ENCODE data around the gene CLIP2. TPM values are rescaled to one million over a fixed set of nuclear protein-coding genes. Genes with fewer than 3 reads are reported as not detected.
"Not testable (repeated sequence)": the region's sequence is repeated elsewhere in the genome, so short reads cannot be mapped to it uniquely, and the experiment has no call there.

CLIP2 gene
- total RNA-seq, 1 donor from 2014 or later, result 24.3 TPM

DNA sequence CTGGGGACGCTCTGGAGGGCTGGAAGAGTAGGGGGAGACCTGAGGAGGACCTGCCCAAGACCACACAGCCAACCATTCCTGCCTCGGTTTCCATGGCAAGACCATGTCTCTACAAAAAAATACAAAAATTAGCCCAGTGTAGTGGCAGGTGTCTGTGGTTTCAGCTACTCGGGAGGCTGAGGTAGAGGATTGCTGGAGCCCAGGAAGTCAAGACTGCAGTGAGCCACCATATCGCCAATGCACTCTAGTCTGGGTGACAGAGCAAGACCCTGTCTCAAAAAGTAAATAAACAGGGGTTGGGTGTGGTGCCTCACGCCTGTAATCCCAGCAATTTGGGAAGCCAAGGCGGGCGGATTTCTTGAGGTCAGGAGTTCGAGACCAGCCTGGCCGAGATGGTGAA, 48.7 kb downstream of the CLIP2 start:
- Histone ChIP-seq H3K27me3 (no peaks in the 10 kb centered on the region), H3K9me3 (no peaks in the 10 kb centered on the region), H3K36me3 (no peaks in the 10 kb centered on the region), H3K27ac (no peak overlapping the region), H3K4me1 (no peaks in the 10 kb centered on the region), H3K4me3 (no peak overlapping the region)
- DNase-seq (no peak), ATAC-seq (no peak)
- TF ChIP-seq, protein P1, sequence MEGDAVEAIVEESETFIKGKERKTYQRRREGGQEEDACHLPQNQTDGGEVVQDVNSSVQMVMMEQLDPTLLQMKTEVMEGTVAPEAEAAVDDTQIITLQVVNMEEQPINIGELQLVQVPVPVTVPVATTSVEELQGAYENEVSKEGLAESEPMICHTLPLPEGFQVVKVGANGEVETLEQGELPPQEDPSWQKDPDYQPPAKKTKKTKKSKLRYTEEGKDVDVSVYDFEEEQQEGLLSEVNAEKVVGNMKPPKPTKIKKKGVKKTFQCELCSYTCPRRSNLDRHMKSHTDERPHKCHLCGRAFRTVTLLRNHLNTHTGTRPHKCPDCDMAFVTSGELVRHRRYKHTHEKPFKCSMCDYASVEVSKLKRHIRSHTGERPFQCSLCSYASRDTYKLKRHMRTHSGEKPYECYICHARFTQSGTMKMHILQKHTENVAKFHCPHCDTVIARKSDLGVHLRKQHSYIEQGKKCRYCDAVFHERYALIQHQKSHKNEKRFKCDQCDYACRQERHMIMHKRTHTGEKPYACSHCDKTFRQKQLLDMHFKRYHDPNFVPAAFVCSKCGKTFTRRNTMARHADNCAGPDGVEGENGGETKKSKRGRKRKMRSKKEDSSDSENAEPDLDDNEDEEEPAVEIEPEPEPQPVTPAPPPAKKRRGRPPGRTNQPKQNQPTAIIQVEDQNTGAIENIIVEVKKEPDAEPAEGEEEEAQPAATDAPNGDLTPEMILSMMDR (IDR thresholded peaks at IDR 0.05), result no peak
- intact Hi-C loops (cut with DNase I), result no loop called here

DNA sequence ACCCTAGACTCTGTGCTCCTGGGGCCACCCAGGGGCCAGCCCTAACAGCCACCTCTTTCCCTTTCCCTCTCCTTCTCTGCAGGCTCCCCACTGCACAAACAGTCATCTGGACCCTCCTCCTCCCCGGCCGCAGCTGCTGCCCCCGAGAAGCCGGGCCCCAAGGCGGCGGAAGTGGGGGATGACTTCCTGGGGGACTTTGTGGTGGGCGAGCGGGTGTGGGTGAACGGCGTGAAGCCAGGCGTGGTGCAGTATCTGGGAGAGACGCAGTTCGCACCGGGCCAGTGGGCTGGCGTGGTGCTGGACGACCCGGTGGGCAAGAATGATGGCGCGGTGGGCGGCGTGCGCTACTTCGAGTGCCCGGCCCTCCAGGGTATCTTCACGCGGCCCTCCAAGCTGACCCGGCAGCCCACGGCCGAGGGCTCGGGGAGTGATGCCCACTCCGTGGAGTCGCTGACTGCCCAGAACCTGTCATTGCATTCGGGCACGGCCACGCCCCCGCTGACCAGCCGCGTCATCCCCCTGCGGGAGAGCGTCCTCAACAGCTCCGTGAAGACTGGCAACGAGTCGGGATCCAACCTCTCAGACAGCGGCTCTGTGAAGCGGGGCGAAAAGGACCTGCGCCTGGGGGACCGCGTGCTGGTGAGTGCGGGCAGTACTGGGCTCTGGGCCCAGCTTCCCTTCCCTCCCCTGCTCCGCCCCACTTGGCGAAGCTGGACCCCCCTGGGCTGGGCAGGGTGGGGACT, 49.3 kb downstream of the CLIP2 start:
- ATAC-seq, result peak; percentile 32
- Histone ChIP-seq H3K9me3 (no peaks in the 10 kb centered on the region), H3K36me3 (no peaks in the 10 kb centered on the region), H3K27me3 (no peaks in the 10 kb centered on the region), H3K4me1 (no peaks in the 10 kb centered on the region), H3K4me3 (no peak overlapping the region), H3K27ac (no peak overlapping the region)
- TF ChIP-seq, protein P1 (IDR thresholded peaks at IDR 0.05), result no peak
- DNase-seq, result no peak
- intact Hi-C loops (cut with DNase I), result no loop called here

DNA sequence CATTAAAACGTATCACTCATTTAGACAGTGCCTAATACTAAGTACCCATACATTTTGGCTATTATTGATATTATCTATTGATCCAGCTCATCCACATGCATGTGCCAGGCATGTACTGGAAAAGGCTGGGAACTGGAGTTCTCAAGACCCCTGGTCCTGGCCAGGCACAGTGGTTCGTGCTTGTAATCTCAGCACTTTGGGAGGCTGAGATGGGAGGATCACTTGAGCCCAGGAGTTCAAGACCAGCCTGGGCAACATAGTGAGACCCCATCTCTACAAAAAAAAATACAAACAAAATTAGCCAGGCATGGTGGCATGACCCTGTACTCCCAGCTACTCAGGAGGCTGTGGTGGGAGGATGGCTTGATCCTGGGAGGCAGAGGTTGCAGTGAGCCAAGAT, 50.4 kb downstream of the CLIP2 start:
- H3K9me3 ChIP-seq; H3K27ac ChIP-seq; H3K4me1 ChIP-seq; DNase-seq; H3K36me3 ChIP-seq; H3K27me3 ChIP-seq; ATAC-seq; H3K4me3 ChIP-seq; intact Hi-C loops (cut with DNase I): not testable (repeated sequence)

DNA sequence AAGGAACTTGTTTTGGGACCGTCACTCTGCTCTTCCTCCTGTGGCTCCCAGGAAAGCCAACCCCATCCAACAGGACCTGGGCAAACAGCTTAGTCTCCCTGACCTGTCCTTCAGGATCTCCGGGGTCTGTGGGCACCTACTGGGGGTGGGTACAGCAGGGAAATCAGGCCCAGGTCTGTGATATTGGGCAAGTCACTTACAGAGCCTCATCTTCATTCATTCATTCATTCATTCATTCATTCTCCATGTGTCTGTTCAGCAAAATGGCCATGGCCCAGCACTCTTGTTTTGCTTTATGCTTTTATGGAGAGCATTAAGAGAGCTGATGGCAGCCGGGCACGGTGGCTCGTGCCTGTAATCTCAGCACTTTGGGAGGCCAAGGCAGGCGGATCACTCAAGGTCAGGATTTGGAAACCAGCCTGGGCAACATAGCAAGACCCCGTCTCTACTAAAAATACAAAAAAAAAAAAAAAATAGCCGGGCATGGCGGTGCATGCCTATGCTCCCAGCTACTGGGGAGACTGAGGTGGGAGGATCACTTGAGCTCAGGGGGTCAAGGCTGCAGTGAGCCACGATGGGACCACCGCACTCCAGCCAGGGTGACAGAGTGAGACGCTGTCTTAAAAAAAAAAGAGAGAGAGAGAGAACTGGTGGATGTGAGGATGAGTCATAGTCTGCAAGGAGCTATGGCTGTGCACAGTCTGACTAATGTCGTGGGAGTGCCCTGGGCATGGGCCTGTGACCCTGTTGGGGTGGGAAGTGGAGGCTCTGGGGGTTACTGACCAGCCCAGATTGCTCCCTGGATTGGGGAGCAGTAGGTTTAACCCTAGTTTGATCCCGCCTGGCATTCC, 54.3 kb downstream of the CLIP2 start:
- intact Hi-C loops (cut with DNase I), result no loop called here
- ATAC-seq, result peak; percentile 69
- TF ChIP-seq, protein P1 (IDR thresholded peaks at IDR 0.05), result no peak

DNA sequence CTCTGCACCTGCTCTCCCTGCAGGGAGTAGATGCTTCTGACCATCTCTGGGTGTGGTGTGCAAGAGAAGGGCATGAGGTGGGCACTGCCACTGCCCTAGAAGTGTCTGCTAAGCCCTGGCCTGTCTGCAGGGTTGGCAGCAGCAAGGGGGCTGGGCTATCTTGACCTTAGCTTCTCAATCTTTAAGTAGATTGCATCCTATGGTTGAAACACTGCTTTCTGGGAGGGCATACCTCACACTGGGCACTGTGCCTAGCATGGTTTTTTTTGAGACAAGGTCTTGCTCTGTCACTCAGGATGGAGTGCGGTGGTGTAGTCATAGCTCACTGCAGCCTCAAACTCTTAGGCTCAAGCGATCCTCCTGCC, 54.9 kb downstream of the CLIP2 start:
- no peak for ATAC-seq
- TF ChIP-seq, protein P1 (IDR thresholded peaks at IDR 0.05), result no peak
- intact Hi-C loops (cut with DNase I), result no loop called here
- DNase-seq, result no peak
- Histone ChIP-seq H3K27me3 (no peaks in the 10 kb centered on the region), H3K9me3 (no peaks in the 10 kb centered on the region), H3K4me3 (no peak overlapping the region), H3K36me3 (no peaks in the 10 kb centered on the region), H3K27ac (no peak overlapping the region), H3K4me1 (no peaks in the 10 kb centered on the region)

More for the DNA sequence above, 54.3 kb downstream of the CLIP2 start:
- Histone ChIP-seq H3K27ac (no peak overlapping the region), H3K27me3 (no peaks in the 10 kb centered on the region), H3K4me1 (no peaks in the 10 kb centered on the region), H3K36me3 (no peaks in the 10 kb centered on the region), H3K4me3 (no peak overlapping the region), H3K9me3 (no peaks in the 10 kb centered on the region)
- DNase-seq, result no peak

DNA sequence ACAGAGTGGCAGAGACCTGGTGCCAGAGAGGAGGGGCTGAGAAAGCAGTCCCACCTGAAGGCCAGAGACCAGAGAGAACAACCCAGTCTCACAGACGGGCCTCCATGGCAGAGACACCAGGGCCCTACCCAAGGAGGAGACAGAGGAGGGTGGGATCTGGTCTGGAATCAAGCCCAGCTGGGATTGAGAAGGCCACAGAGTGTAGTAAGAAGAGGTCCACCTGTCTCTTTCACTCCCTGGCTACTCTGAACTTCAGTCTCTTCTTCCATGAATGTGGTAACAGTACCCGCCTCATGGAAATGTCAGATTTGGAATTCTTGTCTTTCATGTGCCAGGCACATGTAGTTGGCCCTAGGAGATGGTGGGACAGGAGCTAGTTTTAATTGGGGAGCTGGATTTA, 55.6 kb downstream of the CLIP2 start:
- TF ChIP-seq, protein P1 (IDR thresholded peaks at IDR 0.05), result no peak
- Histone ChIP-seq H3K4me1 (no peaks in the 10 kb centered on the region), H3K27me3 (no peaks in the 10 kb centered on the region), H3K4me3 (no peak overlapping the region), H3K36me3 (no peaks in the 10 kb centered on the region), H3K9me3 (no peaks in the 10 kb centered on the region), H3K27ac (no peak overlapping the region)
- intact Hi-C loops (cut with DNase I), result no loop called here
- no peak for DNase-seq
- no peak for ATAC-seq
